ENCODE data around the gene PDE3A. TPM values are rescaled to one million over a fixed set of nuclear protein-coding genes. Genes with fewer than 3 reads are reported as not detected.

PDE3A gene
- polyA plus RNA-seq, 4 donors, result 24.5 to 34.0 (median 26.5) TPM

GRCh38 chr12:20453756-20454310 lies 85.5 kb downstream of the PDE3A start:
- DNase-seq (ENCODE audit: low read depth in 4 of 4, low spot score in 3 of 4), result no peak

- DNase-seq (ENCODE audit: low read depth in 4 of 4, low spot score in 3 of 4), result no peak
Measured at GRCh38 chr12:20455001-20455706, 86.8 kb downstream of the PDE3A start.

- DNase-seq (ENCODE audit: low read depth in 4 of 4, low spot score in 3 of 4), result no peak
Measured at GRCh38 chr12:20457582-20457981, 89.2 kb downstream of the PDE3A start.

- DNase-seq (ENCODE audit: low read depth in 4 of 4, low spot score in 3 of 4), result no peak
Measured at GRCh38 chr12:20458011-20458410, 89.7 kb downstream of the PDE3A start.

GRCh38 chr12:20459920-20460319 lies 91.6 kb downstream of the PDE3A start:
- no peak for DNase-seq (ENCODE audit: low read depth in 4 of 4, low spot score in 3 of 4)

GRCh38 chr12:20460956-20461355 lies 92.6 kb downstream of the PDE3A start:
- no peak for DNase-seq (ENCODE audit: low read depth in 4 of 4, low spot score in 3 of 4)

GRCh38 chr12:20463913-20464524 lies 95.7 kb downstream of the PDE3A start:
- DNase-seq (ENCODE audit: low read depth in 4 of 4, low spot score in 3 of 4), result no peak

GRCh38 chr12:20469300-20469699 lies 101.0 kb downstream of the PDE3A start:
- DNase-seq (ENCODE audit: low read depth in 4 of 4, low spot score in 3 of 4), result no peak

- DNase-seq (ENCODE audit: low read depth in 4 of 4, low spot score in 3 of 4), result no peak
Measured at GRCh38 chr12:20469756-20470155, 101.4 kb downstream of the PDE3A start.

GRCh38 chr12:20472102-20472782 lies 103.9 kb downstream of the PDE3A start:
- no peak for DNase-seq (ENCODE audit: low read depth in 4 of 4, low spot score in 3 of 4)

GRCh38 chr12:20473133-20473532 lies 104.8 kb downstream of the PDE3A start:
- no peak for DNase-seq (ENCODE audit: low read depth in 4 of 4, low spot score in 3 of 4)

GRCh38 chr12:20474016-20474415 lies 105.7 kb downstream of the PDE3A start:
- DNase-seq (ENCODE audit: low read depth in 4 of 4, low spot score in 3 of 4), result no peak

- DNase-seq (ENCODE audit: low read depth in 4 of 4, low spot score in 3 of 4), result no peak
Measured at GRCh38 chr12:20474443-20474842, 106.1 kb downstream of the PDE3A start.

GRCh38 chr12:20475542-20475941 lies 107.2 kb downstream of the PDE3A start:
- DNase-seq (ENCODE audit: low read depth in 4 of 4, low spot score in 3 of 4), result no peak

- DNase-seq (ENCODE audit: low read depth in 4 of 4, low spot score in 3 of 4), result no peak
Measured at GRCh38 chr12:20476551-20476950, 108.2 kb downstream of the PDE3A start.

- DNase-seq (ENCODE audit: low read depth in 4 of 4, low spot score in 3 of 4), result no peak
Measured at GRCh38 chr12:20477255-20477654, 108.9 kb downstream of the PDE3A start.

GRCh38 chr12:20477672-20478071 lies 109.3 kb downstream of the PDE3A start:
- no peak for DNase-seq (ENCODE audit: low read depth in 4 of 4, low spot score in 3 of 4)

- DNase-seq (ENCODE audit: low read depth in 4 of 4, low spot score in 3 of 4), result no peak
Measured at GRCh38 chr12:20482491-20483054, 114.2 kb downstream of the PDE3A start.

GRCh38 chr12:20483776-20484175 lies 115.4 kb downstream of the PDE3A start:
- DNase-seq (ENCODE audit: low read depth in 4 of 4, low spot score in 3 of 4), result no peak

GRCh38 chr12:20486233-20486632 lies 117.9 kb downstream of the PDE3A start:
- no peak for DNase-seq (ENCODE audit: low read depth in 4 of 4, low spot score in 3 of 4)

GRCh38 chr12:20487519-20487918 lies 119.2 kb downstream of the PDE3A start:
- DNase-seq (ENCODE audit: low read depth in 4 of 4, low spot score in 3 of 4), result no peak
